Stimulated activated effector memory CD8-positive, alpha-beta T cell treated with anti-CD3 and anti-CD28 coated beads, Interleukin-12 subunit alpha, Interleukin-12 subunit beta, amount 100 ng/mL, for 72 hours (primary cell): ENCODE measurements around the gene PNPLA7.

Experiments
- ATAC-seq: fragments of 150-1000 bp; cut with Tn5 transposase; 2 replicates; pipeline ENCODE4 v1.10.0; 2021
- DNase-seq, 2 donors: peaks; one replicate each; pipeline ENCODE4 v3.0.0; 2021 to 2022; ENCODE audit warnings: low spot score in 2 of 2
- H3K27ac Mint-ChIP-seq: one replicate; pipeline ENCODE4 v1.8.0; 2022; ENCODE audit warnings: mild to moderate bottlenecking, mixed read lengths
- H3K36me3 Mint-ChIP-seq: one replicate; pipeline ENCODE4 v1.8.0; 2022; ENCODE audit warnings: mild to moderate bottlenecking, mixed read lengths
- H3K4me1 Mint-ChIP-seq: one replicate; pipeline ENCODE4 v1.8.0; 2022; ENCODE audit warnings: mixed read lengths
- H3K4me3 Mint-ChIP-seq: one replicate; pipeline ENCODE4 v1.8.0; 2022; ENCODE audit warnings: mild to moderate bottlenecking, mixed read lengths
- H3K9me3 Mint-ChIP-seq: one replicate; pipeline ENCODE4 v1.8.0; 2022; ENCODE audit warnings: mixed read lengths

The PNPLA7 gene

DNA sequence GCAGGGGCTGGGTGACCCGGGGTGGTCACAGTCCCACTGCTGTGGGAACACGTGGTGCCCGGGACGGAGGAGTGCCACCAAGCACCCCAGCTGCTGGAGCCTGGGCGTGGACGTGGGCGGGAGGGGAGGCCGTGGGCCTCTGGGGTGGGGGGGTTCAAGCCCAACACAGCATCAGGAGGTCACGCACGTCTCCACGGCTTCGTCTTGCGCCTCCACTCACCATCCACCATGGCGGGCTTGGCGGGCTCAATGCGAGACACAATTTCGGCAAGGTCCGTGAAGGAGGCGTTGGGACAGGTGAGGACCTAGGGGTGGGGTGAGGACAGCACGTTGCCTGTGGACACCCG, 88.9 kb downstream of the PNPLA7 start:
- peak overlapping the region; percentile 92 for H3K27ac Mint-ChIP-seq

DNA sequence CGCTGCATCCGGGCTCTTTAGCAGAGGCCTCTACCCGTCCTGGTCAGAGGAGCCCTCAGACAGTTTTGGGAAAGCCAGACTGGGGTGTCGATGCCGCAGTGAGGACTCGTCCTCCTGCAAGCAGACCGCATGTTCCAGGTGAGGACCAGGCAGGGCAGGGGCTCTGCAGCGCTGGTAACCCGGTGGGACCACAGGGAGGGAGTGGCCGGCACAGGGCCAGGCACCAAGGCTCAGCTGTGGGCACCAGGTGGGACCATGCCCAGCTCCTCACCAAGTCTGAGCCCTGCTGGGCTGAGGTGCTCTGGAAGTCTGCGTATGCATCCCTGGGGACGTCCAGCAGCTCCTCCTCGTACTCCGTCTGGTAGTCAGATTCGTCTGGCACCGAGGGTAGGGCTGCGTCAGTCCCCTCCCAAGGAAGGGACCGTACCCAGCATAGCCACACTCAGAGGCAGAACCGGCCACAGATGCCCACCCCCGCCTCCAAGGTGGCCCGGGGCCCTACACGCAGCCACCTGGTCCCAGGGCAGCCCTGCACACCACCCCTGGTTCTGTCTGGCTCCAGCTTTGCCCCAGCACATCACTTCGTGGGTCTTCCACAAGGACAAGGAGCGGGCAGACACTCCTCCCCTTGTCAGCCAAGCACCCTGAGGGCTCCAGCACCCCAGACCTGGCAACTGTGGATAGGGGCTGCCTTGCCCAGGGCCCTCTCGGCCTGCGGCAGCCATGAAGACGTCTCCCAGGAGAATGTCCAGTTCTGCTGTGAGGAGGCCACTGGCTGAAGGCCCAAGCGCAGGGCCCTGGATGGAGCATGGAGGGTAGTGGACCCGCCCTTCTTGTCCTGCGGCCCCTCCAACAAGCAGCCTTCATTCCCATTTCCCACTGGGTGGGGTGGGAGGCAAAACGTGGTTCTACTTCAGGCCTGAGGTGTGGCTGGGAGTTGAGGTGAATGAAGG, 89.6 kb downstream of the PNPLA7 start:
- DNase-seq (no peak), ATAC-seq (no peak)
- Mint-ChIP-seq H3K4me1 (peaks cover 29% of the 10 kb centered on the region), H3K4me3 (peak overlapping the region; percentile 66), H3K9me3 (no peaks in the 10 kb centered on the region), H3K36me3 (peaks cover 28% of the 10 kb centered on the region), H3K27ac (peak overlapping the region; percentile 50)

More for the DNA sequence above, 88.9 kb downstream of the PNPLA7 start:
- H3K9me3 Mint-ChIP-seq, result no peaks in the 10 kb centered on the region
- ATAC-seq (no peak), DNase-seq (no peak)
- H3K36me3 Mint-ChIP-seq, result peaks cover 22% of the 10 kb centered on the region
- peaks cover 31% of the 10 kb centered on the region for H3K4me1 Mint-ChIP-seq
- H3K4me3 Mint-ChIP-seq, result peak overlapping the region; percentile 66

DNA sequence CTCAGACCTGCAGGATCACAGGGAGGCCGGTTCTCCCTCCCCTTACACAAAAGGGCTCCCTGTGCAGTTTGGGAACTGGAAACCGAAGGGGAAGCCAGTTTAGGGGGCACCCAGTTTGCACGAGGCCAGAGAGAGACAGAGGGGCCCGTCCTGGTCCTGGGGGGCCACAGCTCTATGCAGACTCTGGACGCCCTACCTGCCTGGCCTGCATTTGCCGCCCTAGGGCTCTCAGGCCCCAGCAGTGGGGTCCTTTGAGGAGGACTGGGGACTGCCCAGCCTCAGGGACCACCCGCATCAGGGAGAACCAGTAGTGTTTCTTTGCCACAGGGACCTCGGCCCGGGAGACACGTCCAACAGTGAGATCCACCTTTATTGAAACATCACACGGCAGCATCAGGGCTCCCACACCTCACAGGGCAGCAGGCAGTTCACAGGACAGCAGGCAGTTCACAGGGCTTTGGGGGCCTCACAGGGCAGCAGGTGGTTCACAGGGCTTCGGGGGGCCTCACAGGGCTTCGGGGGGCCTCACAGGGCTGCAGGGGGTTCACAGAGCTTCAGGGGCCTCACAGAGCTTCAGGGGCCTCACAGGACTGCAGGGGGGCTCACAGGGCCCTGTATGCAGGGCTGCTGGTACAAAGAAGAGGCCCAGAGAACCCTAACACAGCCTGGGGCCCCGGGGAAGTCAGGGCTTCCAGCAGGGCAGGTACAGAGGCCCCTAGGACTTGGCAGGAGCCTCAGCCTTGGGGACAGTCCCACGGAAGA, 90.4 kb downstream of the PNPLA7 start:
- peak in 1 of 2 donors; percentile 63 for DNase-seq
- H3K36me3 Mint-ChIP-seq, result peaks cover 33% of the 10 kb centered on the region
- no peak for ATAC-seq

DNA sequence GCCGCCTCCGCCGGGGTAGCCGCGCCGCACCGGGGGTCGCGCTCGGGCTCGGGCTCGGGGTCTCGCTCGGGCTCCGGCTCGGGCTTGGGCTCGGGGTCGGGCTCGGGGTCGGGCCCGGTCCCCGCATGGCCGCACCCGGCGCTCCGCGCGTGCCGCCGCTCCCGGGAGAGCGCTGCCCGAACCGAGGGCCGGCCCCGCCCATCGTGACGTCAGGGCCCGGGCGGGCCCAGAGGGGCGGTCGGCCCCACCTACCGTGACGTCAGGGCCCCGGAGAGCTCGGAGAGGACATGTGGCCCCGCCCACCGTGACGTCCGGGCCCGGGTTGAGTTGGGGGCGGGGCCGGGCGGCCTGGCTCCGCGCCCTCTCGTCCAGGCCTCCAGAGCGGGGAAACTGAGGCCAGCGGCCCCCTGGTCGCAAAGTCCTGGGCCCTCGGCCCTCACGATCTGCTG, 91.0 kb downstream of the PNPLA7 start, which contains the start of gene NSMF:
NSMF (minus strand) TSS at position 183 of the 449 bp plus-strand sequence. CDS start 232 bp downstream, outside the sequence.
- H3K27ac Mint-ChIP-seq, result peak within 1 kb of the TSS; percentile 50
- peaks cover 35% of the 10 kb centered on the region for H3K4me1 Mint-ChIP-seq
- H3K9me3 Mint-ChIP-seq, result no peaks in the 10 kb centered on the region
- peak; percentile 71 for ATAC-seq
- peaks cover 33% of the 10 kb centered on the region for H3K36me3 Mint-ChIP-seq
- peak within 1 kb of the TSS; percentile 66 for H3K4me3 Mint-ChIP-seq
- DNase-seq, result peak; percentile 97 to 98

More for the DNA sequence above, 90.4 kb downstream of the PNPLA7 start:
- Mint-ChIP-seq H3K4me3 (peak overlapping the region; percentile 66), H3K9me3 (no peaks in the 10 kb centered on the region), H3K4me1 (peaks cover 30% of the 10 kb centered on the region), H3K27ac (peak overlapping the region; percentile 50)

DNA sequence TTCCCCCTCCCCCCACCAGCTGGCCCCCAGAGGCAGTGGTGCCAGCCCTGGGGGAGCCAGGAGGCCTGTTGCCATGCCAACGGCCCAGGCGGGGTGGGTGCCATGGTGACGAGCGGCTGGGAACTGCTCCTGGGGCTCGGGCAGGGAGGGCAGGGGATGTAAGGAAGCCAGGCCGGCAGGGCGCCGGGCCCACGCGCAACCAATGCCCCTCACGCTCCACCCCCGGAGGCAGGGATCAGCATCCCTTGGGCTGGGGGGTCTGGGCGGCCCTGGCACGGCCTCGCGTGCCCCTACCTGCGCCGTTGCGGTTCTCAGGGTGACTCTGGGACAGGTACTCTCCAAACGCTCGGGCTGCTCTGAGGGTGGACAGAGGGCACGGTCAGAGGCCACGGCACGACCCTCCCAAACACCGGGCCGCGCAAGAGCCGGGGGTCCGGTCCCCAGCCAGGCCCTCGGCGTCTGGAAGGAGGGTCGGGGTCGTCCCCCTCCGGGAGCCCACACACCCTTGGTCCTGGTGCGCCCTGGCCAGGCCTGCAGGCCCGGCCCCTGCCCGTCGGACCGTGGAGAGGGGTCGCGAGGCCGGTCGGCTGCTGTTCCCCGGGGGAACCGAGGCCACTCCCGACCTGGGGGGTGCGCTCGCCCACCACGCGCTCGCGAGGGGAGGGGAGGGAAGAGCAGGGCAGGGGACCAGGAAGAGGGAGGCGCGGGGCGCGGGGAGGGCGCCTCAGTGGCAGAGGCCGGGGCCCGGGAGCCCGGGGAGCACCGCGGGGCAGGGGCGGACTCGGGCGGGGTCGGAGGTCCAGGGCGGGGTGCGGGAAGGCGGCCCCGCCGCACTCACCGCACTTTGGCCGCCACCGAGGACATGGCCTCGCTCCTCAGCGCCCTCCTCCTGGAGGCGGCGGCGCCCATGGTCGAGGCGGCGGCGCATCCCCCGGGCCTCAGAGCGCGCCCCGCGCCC, 91.7 kb downstream of the PNPLA7 start:
- Mint-ChIP-seq H3K4me1 (peaks cover 35% of the 10 kb centered on the region), H3K36me3 (peaks cover 38% of the 10 kb centered on the region), H3K27ac (no peak overlapping the region), H3K4me3 (peak overlapping the region; percentile 48), H3K9me3 (no peaks in the 10 kb centered on the region)
- DNase-seq, result no peak
- peak; percentile 4 for ATAC-seq

DNA sequence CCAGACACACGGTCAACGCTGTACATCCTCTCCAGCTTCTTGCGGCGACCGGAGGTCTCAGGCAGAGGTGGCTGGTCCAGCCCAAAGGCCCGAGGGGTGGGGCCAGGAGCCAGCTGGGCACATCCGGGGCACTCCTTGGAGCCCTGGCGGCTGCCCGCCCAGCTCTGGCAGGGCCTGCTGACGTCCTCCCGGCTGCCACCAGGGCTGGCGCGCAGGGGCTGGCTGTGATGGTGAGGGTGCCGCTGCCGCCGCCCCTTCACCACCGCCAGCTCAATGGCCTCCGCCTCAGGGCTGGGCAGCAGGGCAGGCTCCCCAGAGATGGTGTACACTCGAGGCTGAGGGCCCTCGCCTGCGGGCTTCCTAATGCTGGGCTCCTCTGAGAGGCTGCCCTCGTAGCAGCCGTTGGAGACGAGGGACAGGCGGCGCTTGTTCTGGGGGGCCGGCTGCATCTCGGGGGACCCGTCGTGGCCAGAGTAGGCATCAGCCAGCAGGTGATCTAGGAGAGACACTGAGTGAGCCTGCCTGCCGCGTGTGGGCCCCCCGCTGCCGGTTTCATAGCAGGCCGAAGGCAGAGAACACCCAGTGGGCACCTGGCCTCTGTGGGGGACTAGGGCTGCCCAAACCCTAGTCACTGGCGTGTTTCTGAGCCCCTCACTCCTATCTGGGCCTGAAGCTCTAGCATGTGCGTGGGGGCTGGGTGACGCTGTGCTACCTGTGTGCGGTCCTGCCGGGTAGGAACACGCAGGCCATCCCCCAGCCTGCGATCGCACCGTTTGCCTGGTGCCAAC, 92.6 kb downstream of the PNPLA7 start:
- H3K27ac Mint-ChIP-seq, result no peak overlapping the region

DNA sequence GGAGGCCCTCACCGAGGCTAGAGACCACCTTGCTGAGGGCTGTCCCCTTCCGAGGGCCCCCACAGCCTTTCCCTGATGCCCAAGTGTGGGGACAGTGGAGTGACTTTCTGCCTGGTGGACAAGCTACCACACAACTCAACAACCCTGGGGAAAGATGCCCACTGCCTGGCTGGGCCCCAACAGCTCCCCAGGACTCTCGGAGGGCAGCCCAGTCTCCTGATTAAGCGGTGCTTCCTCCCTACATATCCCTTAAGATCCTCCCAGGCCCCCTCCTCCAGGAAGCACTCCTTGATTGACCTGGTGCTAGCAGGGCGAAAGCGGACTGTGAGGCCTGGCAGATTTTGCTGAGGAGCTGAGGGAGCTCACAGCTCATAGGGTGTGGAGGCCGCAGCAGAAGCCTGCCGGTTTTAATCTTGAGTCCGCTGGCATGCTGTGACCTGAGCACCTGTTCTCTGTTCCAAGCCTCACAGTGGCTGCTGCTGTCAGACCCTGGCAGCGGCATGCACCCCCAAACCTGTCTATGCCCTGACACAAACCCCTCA, 93.3 kb downstream of the PNPLA7 start:
- H3K36me3 Mint-ChIP-seq, result peaks cover 29% of the 10 kb centered on the region
- ATAC-seq, result no peak
- H3K4me1 Mint-ChIP-seq, result peaks cover 37% of the 10 kb centered on the region
- no peak overlapping the region for H3K27ac Mint-ChIP-seq
- no peak for DNase-seq
- H3K4me3 Mint-ChIP-seq, result peak overlapping the region; percentile 48
- H3K9me3 Mint-ChIP-seq, result no peaks in the 10 kb centered on the region

More for the DNA sequence above, 92.6 kb downstream of the PNPLA7 start:
- ATAC-seq, result no peak
- Mint-ChIP-seq H3K4me1 (peaks cover 30% of the 10 kb centered on the region), H3K4me3 (peak overlapping the region; percentile 48), H3K36me3 (peaks cover 33% of the 10 kb centered on the region), H3K9me3 (no peaks in the 10 kb centered on the region)
- DNase-seq, result no peak

DNA sequence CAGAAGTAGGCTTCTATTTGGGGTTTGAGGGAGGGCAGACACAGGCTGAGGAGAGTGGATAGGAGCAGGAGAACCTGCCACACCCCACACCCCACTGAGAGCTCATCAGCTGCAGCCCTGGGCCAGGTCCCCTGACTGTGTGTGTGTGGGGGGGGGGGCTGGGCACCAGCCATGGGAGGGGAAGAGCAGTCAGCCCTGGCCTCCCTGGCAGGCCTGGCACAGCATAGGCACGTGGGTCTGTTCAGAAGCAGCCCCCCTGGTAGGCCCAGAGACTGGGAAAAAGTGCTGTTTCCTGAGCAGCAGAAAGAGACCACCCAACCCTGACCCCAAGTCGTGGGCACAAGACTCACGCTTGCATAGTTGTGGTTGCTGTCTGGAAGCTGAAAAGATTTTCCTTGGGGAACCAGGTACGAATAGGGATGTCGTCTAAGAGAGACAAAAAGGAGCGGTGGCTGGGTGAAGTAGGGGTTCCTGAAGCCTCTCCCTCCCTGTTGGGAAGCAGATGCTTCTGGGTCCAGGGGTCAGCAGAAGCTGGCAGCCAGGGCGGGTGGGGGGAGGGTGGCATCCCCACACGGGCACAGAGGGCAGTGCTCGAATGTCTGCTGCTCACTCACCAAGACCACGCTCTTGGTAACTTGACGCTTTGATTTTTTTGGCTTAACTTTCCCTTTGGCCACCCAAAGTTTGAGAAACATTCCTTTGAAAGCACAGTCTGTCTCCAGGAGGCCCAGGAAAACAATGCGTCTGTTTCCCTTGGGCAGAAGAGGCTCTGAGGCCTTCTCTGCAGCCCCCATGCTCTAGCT, 93.9 kb downstream of the PNPLA7 start:
- ATAC-seq (no peak), DNase-seq (no peak)
- Mint-ChIP-seq H3K9me3 (no peaks in the 10 kb centered on the region), H3K4me3 (peak overlapping the region; percentile 48), H3K4me1 (peaks cover 33% of the 10 kb centered on the region), H3K27ac (no peak overlapping the region), H3K36me3 (peaks cover 26% of the 10 kb centered on the region)

DNA sequence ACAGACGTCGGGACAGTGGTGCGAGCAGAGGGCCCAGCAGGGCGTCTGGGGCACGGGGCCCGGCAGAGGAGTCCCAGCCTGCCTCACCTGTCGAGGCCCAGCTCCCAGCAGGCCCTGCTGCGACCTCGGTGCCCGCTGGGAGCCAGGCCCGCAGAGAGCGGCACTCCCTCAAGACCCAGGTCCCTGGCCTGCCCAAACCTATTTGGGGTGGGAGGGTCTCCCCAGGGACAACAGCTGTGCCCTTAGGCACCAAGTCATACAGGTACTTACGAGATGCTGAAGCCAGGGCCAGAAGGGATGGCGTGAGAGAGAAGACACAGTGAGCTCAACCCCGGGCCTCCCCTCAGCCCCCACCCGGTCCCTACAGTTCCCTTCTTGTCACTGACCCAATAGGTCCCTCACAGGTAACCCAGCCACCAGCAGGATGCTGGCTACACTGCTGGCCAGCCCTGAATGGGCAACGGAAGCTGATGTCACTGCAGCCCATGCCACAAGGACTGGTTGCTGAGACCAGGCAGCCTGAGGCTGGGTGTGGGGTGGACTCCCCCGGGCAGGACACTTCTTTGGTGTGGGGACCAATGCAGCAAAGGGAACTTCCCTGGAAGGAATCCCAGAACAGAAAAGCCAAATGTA, 94.7 kb downstream of the PNPLA7 start:
- H3K4me1 Mint-ChIP-seq, result peaks cover 27% of the 10 kb centered on the region
- H3K4me3 Mint-ChIP-seq, result peak overlapping the region; percentile 18
- ATAC-seq (no peak), DNase-seq (no peak)
- no peak overlapping the region for H3K27ac Mint-ChIP-seq
- no peaks in the 10 kb centered on the region for H3K9me3 Mint-ChIP-seq
- H3K36me3 Mint-ChIP-seq, result peaks cover 27% of the 10 kb centered on the region

DNA sequence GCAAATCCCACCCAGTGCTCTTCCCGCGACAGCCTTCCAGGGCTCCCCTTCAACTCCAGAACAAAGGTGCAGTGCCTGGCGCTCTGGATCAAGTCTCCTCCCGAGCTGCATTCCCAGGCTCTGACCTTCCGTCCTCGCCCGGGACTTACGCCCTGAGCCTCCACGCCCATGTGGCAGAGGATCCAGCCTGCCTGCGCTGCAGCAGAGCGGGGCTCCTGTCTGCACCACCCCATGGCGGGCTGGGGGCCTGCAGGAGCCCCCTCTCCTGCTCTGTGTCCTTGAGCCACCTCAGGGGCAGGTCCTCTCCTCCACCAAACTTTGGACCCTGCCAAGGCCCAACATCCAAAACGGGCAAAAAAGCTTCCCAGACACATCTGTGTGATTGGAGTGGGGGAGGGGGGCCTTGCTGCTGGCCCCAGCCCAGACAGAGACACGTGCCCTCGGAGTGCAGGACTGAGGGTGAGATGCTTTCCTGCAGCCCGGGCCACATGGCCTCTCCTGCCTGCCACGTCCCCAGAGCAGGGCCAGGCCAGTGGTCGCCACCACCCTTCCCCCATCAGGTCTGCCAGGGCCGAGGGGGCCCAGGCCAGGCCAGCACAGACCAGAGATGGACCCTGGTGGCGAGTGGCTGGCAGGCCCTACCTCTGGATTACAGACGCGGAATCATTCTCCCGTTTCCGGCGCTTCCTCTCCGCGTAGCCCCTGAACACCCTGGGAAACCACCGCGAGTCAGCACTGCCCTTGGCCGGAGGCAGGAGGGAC, 95.4 kb downstream of the PNPLA7 start:
- Mint-ChIP-seq H3K9me3 (no peaks in the 10 kb centered on the region), H3K4me1 (peaks cover 31% of the 10 kb centered on the region), H3K36me3 (peaks cover 34% of the 10 kb centered on the region), H3K27ac (no peak overlapping the region), H3K4me3 (peak overlapping the region; percentile 14)
- ATAC-seq (no peak), DNase-seq (no peak)

DNA sequence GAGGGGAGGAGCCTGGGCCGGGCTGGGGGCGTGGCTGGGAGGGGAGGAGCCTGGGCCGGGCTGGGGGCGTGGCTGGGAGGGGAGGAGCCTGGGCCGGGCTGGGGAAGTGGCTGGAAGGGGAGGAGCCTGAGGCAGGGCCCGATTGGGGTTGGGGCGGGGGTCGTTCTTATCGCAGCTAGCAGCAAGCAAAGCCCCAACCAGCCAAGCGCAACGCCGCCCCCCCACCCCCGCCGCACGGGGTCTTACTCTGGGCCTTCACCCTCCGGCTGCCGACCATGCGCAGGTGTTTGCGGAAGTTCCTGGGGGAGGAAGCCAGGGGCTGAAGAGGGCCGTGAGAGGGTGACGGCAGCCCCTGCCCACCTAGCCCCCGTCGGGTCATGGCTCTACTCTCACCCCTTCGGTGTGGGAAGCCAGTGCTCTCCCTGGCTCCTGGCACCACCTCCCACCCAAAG, 96.0 kb downstream of the PNPLA7 start:
- DNase-seq (peak in 1 of 2 donors; percentile 65), ATAC-seq (no peak)
- Mint-ChIP-seq H3K9me3 (no peaks in the 10 kb centered on the region), H3K27ac (no peak overlapping the region), H3K36me3 (peaks cover 39% of the 10 kb centered on the region), H3K4me1 (peaks cover 28% of the 10 kb centered on the region), H3K4me3 (peak overlapping the region; percentile 14)

DNA sequence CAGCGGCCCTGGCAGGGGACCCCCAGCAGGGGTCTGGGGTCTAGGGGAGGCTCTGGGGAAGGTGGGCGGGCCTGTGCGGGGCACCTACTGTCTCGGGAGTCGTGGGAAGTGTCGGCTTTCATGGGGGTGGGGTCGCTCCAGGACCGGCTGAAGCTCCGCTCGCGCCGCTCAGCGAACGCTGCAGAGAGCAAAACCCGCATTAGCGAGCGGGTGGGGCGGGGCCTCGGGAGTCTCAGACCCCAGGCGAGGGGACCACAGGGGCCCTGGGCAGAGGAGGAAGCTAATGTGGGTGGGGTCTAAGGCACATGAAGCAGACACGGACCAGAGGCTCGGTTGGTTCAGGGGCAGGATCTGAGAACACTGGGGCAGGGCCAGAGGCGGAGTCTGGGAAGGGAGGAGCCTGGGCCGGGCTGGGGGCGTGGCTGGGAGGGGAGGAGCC, 96.5 kb downstream of the PNPLA7 start:
- peaks cover 39% of the 10 kb centered on the region for H3K36me3 Mint-ChIP-seq
- H3K4me3 Mint-ChIP-seq, result no peak overlapping the region
- peak in 1 of 2 donors; percentile 74 for DNase-seq
- H3K4me1 Mint-ChIP-seq, result peaks cover 28% of the 10 kb centered on the region
- H3K9me3 Mint-ChIP-seq, result no peaks in the 10 kb centered on the region
- ATAC-seq, result peak; percentile 59
- no peak overlapping the region for H3K27ac Mint-ChIP-seq
